Sigmoid colon (tissue), 4 donors: Measurements from ENCODE around the gene TRIM8.

Source experiments
- EP300 ChIP-seq, 4 donors: sonication (generic); formaldehyde crosslinking; IDR thresholded peaks; one replicate each; pipeline ENCODE4 v1.6.1; 2017; ENCODE audit warnings: antibody characterized with exemption in 4 of 4
- POLR2A ChIP-seq, 2 donors: fragments of 450-650 bp; IDR thresholded peaks; one replicate each; pipeline ENCODE4 v1.6.1; 2016; ENCODE audit warnings: antibody characterized with exemption in 2 of 2, mild to moderate bottlenecking in 2 of 2, moderate library complexity in 2 of 2
- POLR2AphosphoS5 ChIP-seq, 4 donors: sonication (generic); formaldehyde crosslinking; IDR thresholded peaks; one replicate each; pipeline ENCODE4 v1.6.1; 2017; ENCODE audit warnings: antibody characterized with exemption in 4 of 4
- TF ChIP-seq, protein P1 (sequence below), 4 experiments: fragments of 450-650 bp in 3 of 4; fragments of 200-600 bp in 1 of 4; IDR thresholded peaks; one replicate each; pipeline ENCODE4 v1.5.1; 2016 to 2019; ENCODE audit warnings: antibody characterized with exemption in 4 of 4, mild to moderate bottlenecking in 3 of 4, moderate library complexity in 2 of 4

DNA sequence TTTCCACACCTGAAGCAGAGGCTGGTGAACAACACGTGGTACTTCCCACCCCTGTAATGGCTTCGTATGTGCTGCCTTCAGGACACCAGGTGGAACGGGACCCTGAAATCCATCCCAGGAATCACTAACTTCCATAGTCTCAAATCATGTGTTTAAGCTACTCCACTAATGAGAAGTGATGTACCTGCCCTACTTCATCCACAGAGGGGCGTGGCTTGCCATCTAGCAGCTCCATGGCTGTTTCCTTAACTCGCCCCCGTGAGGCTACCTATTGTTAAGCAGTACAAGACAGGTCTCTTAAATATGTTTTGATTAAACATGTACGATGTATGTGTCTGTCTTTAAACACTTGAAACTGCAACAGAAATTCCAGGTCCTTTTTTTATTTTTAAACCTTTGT lies 38.1 kb downstream of the TRIM8 start:
- TF ChIP-seq, protein P1, sequence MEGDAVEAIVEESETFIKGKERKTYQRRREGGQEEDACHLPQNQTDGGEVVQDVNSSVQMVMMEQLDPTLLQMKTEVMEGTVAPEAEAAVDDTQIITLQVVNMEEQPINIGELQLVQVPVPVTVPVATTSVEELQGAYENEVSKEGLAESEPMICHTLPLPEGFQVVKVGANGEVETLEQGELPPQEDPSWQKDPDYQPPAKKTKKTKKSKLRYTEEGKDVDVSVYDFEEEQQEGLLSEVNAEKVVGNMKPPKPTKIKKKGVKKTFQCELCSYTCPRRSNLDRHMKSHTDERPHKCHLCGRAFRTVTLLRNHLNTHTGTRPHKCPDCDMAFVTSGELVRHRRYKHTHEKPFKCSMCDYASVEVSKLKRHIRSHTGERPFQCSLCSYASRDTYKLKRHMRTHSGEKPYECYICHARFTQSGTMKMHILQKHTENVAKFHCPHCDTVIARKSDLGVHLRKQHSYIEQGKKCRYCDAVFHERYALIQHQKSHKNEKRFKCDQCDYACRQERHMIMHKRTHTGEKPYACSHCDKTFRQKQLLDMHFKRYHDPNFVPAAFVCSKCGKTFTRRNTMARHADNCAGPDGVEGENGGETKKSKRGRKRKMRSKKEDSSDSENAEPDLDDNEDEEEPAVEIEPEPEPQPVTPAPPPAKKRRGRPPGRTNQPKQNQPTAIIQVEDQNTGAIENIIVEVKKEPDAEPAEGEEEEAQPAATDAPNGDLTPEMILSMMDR (IDR thresholded peaks at IDR 0.05), result no peak
- TF ChIP-seq POLR2A (IDR thresholded peaks at IDR 0.05) (no peak), POLR2AphosphoS5 (IDR thresholded peaks at IDR 0.05) (no peak), EP300 (IDR thresholded peaks at IDR 0.05) (no peak)
